ENCODE results near the gene ZNF124.
"Not testable (repeated sequence)": the region's sequence is repeated elsewhere in the genome, so short reads cannot be mapped to it uniquely, and the experiment has no call there.

The ZNF124 gene

GRCh38 chr1:247173431-247173830 is 1.6 kb upstream of the ZNF124 start:
- DNase-seq (ENCODE audit: low read depth) = no peak
- H3K4me3 ChIP-seq (replicated peaks; ENCODE audit: low read depth, low read length) = no peak overlapping the region
- TF ChIP-seq, protein P1, sequence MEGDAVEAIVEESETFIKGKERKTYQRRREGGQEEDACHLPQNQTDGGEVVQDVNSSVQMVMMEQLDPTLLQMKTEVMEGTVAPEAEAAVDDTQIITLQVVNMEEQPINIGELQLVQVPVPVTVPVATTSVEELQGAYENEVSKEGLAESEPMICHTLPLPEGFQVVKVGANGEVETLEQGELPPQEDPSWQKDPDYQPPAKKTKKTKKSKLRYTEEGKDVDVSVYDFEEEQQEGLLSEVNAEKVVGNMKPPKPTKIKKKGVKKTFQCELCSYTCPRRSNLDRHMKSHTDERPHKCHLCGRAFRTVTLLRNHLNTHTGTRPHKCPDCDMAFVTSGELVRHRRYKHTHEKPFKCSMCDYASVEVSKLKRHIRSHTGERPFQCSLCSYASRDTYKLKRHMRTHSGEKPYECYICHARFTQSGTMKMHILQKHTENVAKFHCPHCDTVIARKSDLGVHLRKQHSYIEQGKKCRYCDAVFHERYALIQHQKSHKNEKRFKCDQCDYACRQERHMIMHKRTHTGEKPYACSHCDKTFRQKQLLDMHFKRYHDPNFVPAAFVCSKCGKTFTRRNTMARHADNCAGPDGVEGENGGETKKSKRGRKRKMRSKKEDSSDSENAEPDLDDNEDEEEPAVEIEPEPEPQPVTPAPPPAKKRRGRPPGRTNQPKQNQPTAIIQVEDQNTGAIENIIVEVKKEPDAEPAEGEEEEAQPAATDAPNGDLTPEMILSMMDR (IDR thresholded peaks at IDR 0.05; ENCODE audit: low read length, missing control alignments) = no peak

DNA sequence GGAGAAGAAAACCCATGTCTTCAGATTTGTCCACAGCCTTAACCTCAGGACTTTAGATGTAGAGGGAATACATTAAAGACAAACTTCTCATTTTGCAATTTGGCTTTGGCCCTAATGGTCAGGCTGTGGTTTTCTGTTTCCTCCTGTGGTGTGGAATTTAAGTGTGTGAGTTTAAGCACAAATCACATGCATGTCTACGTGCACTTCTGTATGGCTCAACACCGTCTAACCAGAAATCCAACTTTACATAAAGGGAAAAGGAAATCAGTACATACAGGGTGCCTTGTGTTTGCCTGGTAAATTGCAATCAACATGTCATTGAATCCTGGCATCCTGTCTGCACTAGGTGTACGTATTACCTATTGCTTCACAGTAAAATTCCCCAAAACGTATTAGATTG is 1.2 kb upstream of the ZNF124 start:
- no peak overlapping the region for H3K4me3 ChIP-seq (replicated peaks; ENCODE audit: low read depth, low read length)
- TF ChIP-seq, protein P1 (IDR thresholded peaks at IDR 0.05; ENCODE audit: low read length, missing control alignments) = no peak
- DNase-seq (ENCODE audit: low read depth) = no peak

DNA sequence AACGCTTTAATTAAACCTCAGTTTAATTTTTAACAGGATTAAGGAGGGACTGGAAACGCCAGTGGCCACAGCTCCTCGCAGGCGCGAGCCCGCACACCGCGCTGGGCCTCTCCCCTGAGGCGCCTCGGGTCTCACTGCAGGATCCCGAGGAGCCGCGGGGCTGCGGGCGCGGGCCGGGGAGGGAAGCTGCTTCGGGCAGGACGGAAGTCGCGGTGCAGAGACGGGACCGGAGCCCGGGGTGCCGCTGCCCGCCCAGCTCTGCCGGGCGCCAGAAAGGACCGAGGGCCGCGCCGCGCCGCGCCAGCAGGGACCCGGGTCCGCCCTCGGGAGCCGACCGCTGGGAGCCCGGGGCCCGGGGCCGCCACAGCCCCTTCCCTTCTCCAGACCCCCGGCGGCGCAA is 377 bp downstream of the ZNF124 start:
- DNase-seq (ENCODE audit: low read depth); H3K4me3 ChIP-seq (replicated peaks; ENCODE audit: low read depth, low read length): not testable (repeated sequence)

GRCh38 chr1:247165674-247166073 is 6.1 kb downstream of the ZNF124 start:
- H3K4me3 ChIP-seq (replicated peaks; ENCODE audit: low read depth, low read length) = no peak overlapping the region
- DNase-seq (ENCODE audit: low read depth) = no peak
- TF ChIP-seq, protein P1 (IDR thresholded peaks at IDR 0.05; ENCODE audit: low read length, missing control alignments) = no peak

- no peak overlapping the region for H3K4me3 ChIP-seq (replicated peaks; ENCODE audit: low read depth, low read length)
- DNase-seq (ENCODE audit: low read depth) = no peak
- TF ChIP-seq, protein P1 (IDR thresholded peaks at IDR 0.05; ENCODE audit: low read length, missing control alignments) = no peak
Measured at GRCh38 chr1:247164694-247165093, 7.1 kb downstream of the ZNF124 start.

GRCh38 chr1:247156787-247157232 is 15.0 kb downstream of the ZNF124 start:
- DNase-seq (ENCODE audit: low read depth) = peak; percentile 7

DNA sequence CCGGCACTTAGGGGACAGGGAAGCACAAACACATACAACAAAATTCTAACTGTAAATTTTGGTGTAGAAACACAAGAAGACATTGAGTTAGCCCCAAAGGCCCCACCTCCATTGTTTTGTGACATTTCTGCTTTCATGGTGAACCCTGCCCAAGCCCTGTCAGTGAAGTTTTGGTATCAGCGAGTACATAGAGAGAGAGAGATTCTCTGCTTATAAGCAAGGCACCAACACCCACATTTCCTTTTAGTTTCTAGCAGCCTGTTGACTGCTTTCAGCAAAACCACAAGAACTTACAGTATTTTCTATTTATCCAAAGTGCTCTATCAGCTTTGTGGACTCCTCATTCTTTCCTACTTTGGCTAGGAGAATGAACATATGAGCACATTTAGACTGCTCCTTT is 24.0 kb downstream of the ZNF124 start:
- DNase-seq (ENCODE audit: low read depth) = no peak
- H3K4me3 ChIP-seq (replicated peaks; ENCODE audit: low read depth, low read length) = no peak overlapping the region
- TF ChIP-seq, protein P1 (IDR thresholded peaks at IDR 0.05; ENCODE audit: low read length, missing control alignments) = no peak

More at GRCh38 chr1:247156787-247157232, 15.0 kb downstream of the ZNF124 start:
- no peak overlapping the region for H3K4me3 ChIP-seq (replicated peaks; ENCODE audit: low read depth, low read length)
- TF ChIP-seq, protein P1 (IDR thresholded peaks at IDR 0.05; ENCODE audit: low read length, missing control alignments) = no peak

GRCh38 chr1:247147120-247147519 is 24.7 kb downstream of the ZNF124 start:
- H3K4me3 ChIP-seq (replicated peaks; ENCODE audit: low read depth, low read length); DNase-seq (ENCODE audit: low read depth): not testable (repeated sequence)

All from fibroblast of pulmonary artery (primary cell).